CD8-positive, alpha-beta memory T cell (primary cell): Measurements from ENCODE around the gene VPS25. TPM values are rescaled to one million over a fixed set of nuclear protein-coding genes. Genes with fewer than 3 reads are reported as not detected.

Experiments used
- polyA plus RNA-seq: library from polyadenylated mRNA; unstranded; fragments of 300-500 nt; fragmentation: Illumina TruSeq; gene quantifications from one replicate; pipeline ENCODE4 v1.2.3, GENCODE V29; 2021
- total RNA-seq, 2 experiments: library from RNA; stranded (reverse); gene quantifications; one replicate each; pipeline ENCODE4 v1.2.3, GENCODE V29; 2021

Gene VPS25
- total and polyA plus RNA-seq, 3 experiments from 2014 or later = 63.8 to 108 (median 101) TPM

Other genes with a start within 250 kb of the VPS25 start
- 10 to 100 TPM; 15.8 to 17.4 TPM for gene NAGLU, start 237.2 kb upstream of the VPS25 start, total RNA-seq
- gene NAGLU, start 237.2 kb upstream of the VPS25 start, polyA plus RNA-seq = 17.0 TPM
- under 1 TPM; 0.29 to 0.37 TPM for gene HSD17B1, start 220.5 kb upstream of the VPS25 start, total RNA-seq
- gene HSD17B1, start 220.5 kb upstream of the VPS25 start, polyA plus RNA-seq = 0.48 TPM
- 100 to 1,000 TPM; 103 to 107 TPM for gene COASY, start 211.3 kb upstream of the VPS25 start, total RNA-seq
- 65.6 TPM for gene COASY, start 211.3 kb upstream of the VPS25 start, polyA plus RNA-seq
- 10 to 100 TPM; 61.8 to 62.3 TPM for gene MLX, start 206.3 kb upstream of the VPS25 start, total RNA-seq
- 52.1 TPM for gene MLX, start 206.3 kb upstream of the VPS25 start, polyA plus RNA-seq
- gene PSMC3IP, start 195.7 kb upstream of the VPS25 start, total RNA-seq = 10 to 100 TPM; 35.9 to 36.2 TPM
- 0.83 TPM for gene PSMC3IP, start 195.7 kb upstream of the VPS25 start, polyA plus RNA-seq
- 10 to 100 TPM; 39.7 to 40.3 TPM for gene RETREG3, start 164.1 kb upstream of the VPS25 start, total RNA-seq
- 109 TPM for gene RETREG3, start 164.1 kb upstream of the VPS25 start, polyA plus RNA-seq
- 100 to 1,000 TPM; 112 to 119 TPM for gene TUBG1, start 163.8 kb upstream of the VPS25 start, total RNA-seq
- 11.1 TPM for gene TUBG1, start 163.8 kb upstream of the VPS25 start, polyA plus RNA-seq
- gene TUBG2, start 114.2 kb upstream of the VPS25 start, total RNA-seq = 10 to 100 TPM; 10.6 to 11.6 TPM
- 3.4 TPM for gene TUBG2, start 114.2 kb upstream of the VPS25 start, polyA plus RNA-seq
- gene PLEKHH3, start 96.5 kb upstream of the VPS25 start, total RNA-seq = under 1 TPM; 0.38 to 0.70 TPM
- not detected for gene PLEKHH3, start 96.5 kb upstream of the VPS25 start, polyA plus RNA-seq
- gene CCR10, start 91.6 kb upstream of the VPS25 start, total RNA-seq = under 1 TPM; 0.18 to 0.20 TPM
- gene CCR10, start 91.6 kb upstream of the VPS25 start, polyA plus RNA-seq = 1.9 TPM
- 1 to 10 TPM; 1.2 to 1.7 TPM for gene CNTNAP1, start 90.9 kb upstream of the VPS25 start, total RNA-seq
- 1.1 TPM for gene CNTNAP1, start 90.9 kb upstream of the VPS25 start, polyA plus RNA-seq
- 10 to 100 TPM; 40.8 to 42.6 TPM for gene EZH1, start 28.4 kb upstream of the VPS25 start, total RNA-seq
- gene EZH1, start 28.4 kb upstream of the VPS25 start, polyA plus RNA-seq = 37.2 TPM
- not detected for gene RAMP2, start 12.2 kb upstream of the VPS25 start, total RNA-seq
- gene RAMP2, start 12.2 kb upstream of the VPS25 start, polyA plus RNA-seq = not detected
- gene WNK4, start 7.2 kb downstream of the VPS25 start, total RNA-seq = under 1 TPM; 0.18 to 0.55 TPM
- not detected for gene WNK4, start 7.2 kb downstream of the VPS25 start, polyA plus RNA-seq
- 10 to 100 TPM; 55.5 to 60.8 TPM for gene COA3, start 25.3 kb downstream of the VPS25 start, total RNA-seq
- 132 TPM for gene COA3, start 25.3 kb downstream of the VPS25 start, polyA plus RNA-seq
- gene CNTD1, start 25.4 kb downstream of the VPS25 start, total RNA-seq = not detected
- gene CNTD1, start 25.4 kb downstream of the VPS25 start, polyA plus RNA-seq = 0.15 TPM
- 10 to 100 TPM; 89.2 to 90.6 TPM for gene BECN1, start 50.8 kb downstream of the VPS25 start, total RNA-seq
- 147 TPM for gene BECN1, start 50.8 kb downstream of the VPS25 start, polyA plus RNA-seq
- 100 to 1,000 TPM; 243 to 244 TPM for gene PSME3, start 59.9 kb downstream of the VPS25 start, total RNA-seq
- 136 TPM for gene PSME3, start 59.9 kb downstream of the VPS25 start, polyA plus RNA-seq
- gene AOC2, start 71.1 kb downstream of the VPS25 start, total RNA-seq = 1 to 10 TPM; 2.4 to 2.7 TPM
- 0.09 TPM for gene AOC2, start 71.1 kb downstream of the VPS25 start, polyA plus RNA-seq
- 1 to 10 TPM; 1.0 to 1.3 TPM for gene AOC3, start 77.8 kb downstream of the VPS25 start, total RNA-seq
- not detected for gene AOC3, start 77.8 kb downstream of the VPS25 start, polyA plus RNA-seq
- not detected for gene G6PC1, start 127.3 kb downstream of the VPS25 start, total RNA-seq
- not detected for gene G6PC1, start 127.3 kb downstream of the VPS25 start, polyA plus RNA-seq
- 100 to 1,000 TPM in 1 of 2 experiments, 10 to 100 TPM in 1; 99.1 to 102 TPM for gene AARSD1, start 191.0 kb downstream of the VPS25 start, total RNA-seq
- 39.4 TPM for gene AARSD1, start 191.0 kb downstream of the VPS25 start, polyA plus RNA-seq
- gene PTGES3L, start 206.6 kb downstream of the VPS25 start, total RNA-seq = under 1 TPM; 0.37 to 0.55 TPM
- gene PTGES3L, start 206.6 kb downstream of the VPS25 start, polyA plus RNA-seq = not detected
- 10 to 100 TPM; 12.8 to 13.1 TPM for gene RUNDC1, start 207.1 kb downstream of the VPS25 start, total RNA-seq
- 22.4 TPM for gene RUNDC1, start 207.1 kb downstream of the VPS25 start, polyA plus RNA-seq
- 1,000 to 10,000 TPM; 1,412 to 1,428 TPM for gene RPL27, start 225.0 kb downstream of the VPS25 start, total RNA-seq
- 1,922 TPM for gene RPL27, start 225.0 kb downstream of the VPS25 start, polyA plus RNA-seq
- 10 to 100 TPM; 23.2 to 24.0 TPM for gene IFI35, start 233.3 kb downstream of the VPS25 start, total RNA-seq
- gene IFI35, start 233.3 kb downstream of the VPS25 start, polyA plus RNA-seq = 73.2 TPM
- 10 to 100 TPM; 31.1 to 35.9 TPM for gene VAT1, start 248.9 kb downstream of the VPS25 start, total RNA-seq
- 42.2 TPM for gene VAT1, start 248.9 kb downstream of the VPS25 start, polyA plus RNA-seq